H1 (cell line): ENCODE results near the gene TRIM9.

Experiments
- CTCF ChIP-seq, 3 experiments: IDR thresholded peaks; 1 replicate in 2 of 3; 2 replicates in 1 of 3; pipeline versions ENCODE4 v1.5.1 to v1.6.1; 2011; ENCODE audit warnings: low read length in 3 of 3, mild to moderate bottlenecking in 3 of 3, inconsistent platforms in 2 of 3, low read depth in 1 of 3, moderate library complexity in 1 of 3; ENCODE audit not compliant: insufficient read depth in 1 of 3; ENCODE audit errors: control extremely low read depth in 1 of 3
- EGR1 ChIP-seq: IDR thresholded peaks from 2 replicates; pipeline ENCODE4 v1.6.1; 2011; ENCODE audit warnings: low read depth, low read length, borderline replicate concordance
- EZH2 ChIP-seq: fragments of 200-600 bp; sonication (generic); IDR thresholded peaks from 2 replicates; pipeline ENCODE4 v1.7.1; 2012; ENCODE audit warnings: low read depth, mild to moderate bottlenecking, moderate library complexity, low read length, inconsistent platforms; ENCODE audit not compliant: severe bottlenecking
- MAX ChIP-seq: IDR thresholded peaks from 2 replicates; pipeline ENCODE4 v1.6.1; 2012; ENCODE audit warnings: inconsistent platforms
- RAD21 ChIP-seq, 2 experiments: IDR thresholded peaks in 1 of 2; conservative IDR thresholded peaks in 1 of 2; 2 replicates each; pipeline ENCODE4 v1.6.1; 2011; ENCODE audit warnings: low read depth in 2 of 2, low read length in 2 of 2, improper control_type of control experiment in 1 of 2, inconsistent platforms in 1 of 2, mild to moderate bottlenecking in 1 of 2, moderate library complexity in 1 of 2
- RXRA ChIP-seq: IDR thresholded peaks from 2 replicates; pipeline ENCODE4 v1.6.1; 2011; ENCODE audit warnings: low read depth, mild to moderate bottlenecking, low read length, moderate library complexity; ENCODE audit not compliant: insufficient read depth
- SRF ChIP-seq: IDR thresholded peaks from 2 replicates; pipeline ENCODE4 v1.6.1; 2011; ENCODE audit warnings: mild to moderate bottlenecking, low read depth, low read length, moderate library complexity

DNA sequence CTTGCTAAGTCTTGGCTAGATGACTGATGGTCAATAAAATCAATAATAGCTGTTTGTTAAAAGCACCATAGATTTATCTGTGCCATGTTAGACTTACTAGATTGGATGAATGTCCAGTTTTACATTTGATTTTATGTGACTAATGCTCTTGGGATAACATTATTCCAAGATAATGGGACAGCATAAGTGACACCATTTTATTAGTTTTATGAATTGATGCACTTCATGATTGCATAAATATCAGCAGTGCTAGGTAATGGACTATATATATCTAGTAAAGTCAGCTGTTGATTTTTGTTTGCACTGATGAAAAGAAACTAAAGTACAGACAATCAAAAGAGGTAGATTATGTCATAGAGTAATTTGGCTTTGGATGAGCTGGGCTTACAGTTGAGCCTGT is 10.4 kb downstream of the TRIM9 start:
- TF ChIP-seq RAD21 (IDR thresholded peaks at IDR 0.05 in 1 of 2, conservative IDR thresholded peaks at IDR 0.05 in 1 of 2; ENCODE audit: low read depth in 2 of 2, low read length in 2 of 2) (no peak), MAX (no peak), CTCF (IDR thresholded peaks at IDR 0.05; ENCODE audit: control extremely low read depth in 1 of 3, insufficient read depth in 1 of 3, low read depth in 1 of 3, low read length in 3 of 3) (no peak), RXRA (no peak), EZH2 (no peak), SRF (no peak), EGR1 (no peak)
